ENCODE data around the gene ANLN.

Gene ANLN

GRCh38 chr7:36349626-36350025 lies 40.0 kb upstream of the ANLN start:
- no peak for TF ChIP-seq CTCF (IDR thresholded peaks at IDR 0.05; ENCODE audit: low read depth, low read length)
- H3K4me3 ChIP-seq (ENCODE audit: low read depth, low read length): no peak overlapping the region

GRCh38 chr7:36355490-36355889 lies 34.2 kb upstream of the ANLN start:
- H3K4me3 ChIP-seq (ENCODE audit: low read depth, low read length): no peak overlapping the region
- no peak for TF ChIP-seq CTCF (IDR thresholded peaks at IDR 0.05; ENCODE audit: low read depth, low read length)

DNA sequence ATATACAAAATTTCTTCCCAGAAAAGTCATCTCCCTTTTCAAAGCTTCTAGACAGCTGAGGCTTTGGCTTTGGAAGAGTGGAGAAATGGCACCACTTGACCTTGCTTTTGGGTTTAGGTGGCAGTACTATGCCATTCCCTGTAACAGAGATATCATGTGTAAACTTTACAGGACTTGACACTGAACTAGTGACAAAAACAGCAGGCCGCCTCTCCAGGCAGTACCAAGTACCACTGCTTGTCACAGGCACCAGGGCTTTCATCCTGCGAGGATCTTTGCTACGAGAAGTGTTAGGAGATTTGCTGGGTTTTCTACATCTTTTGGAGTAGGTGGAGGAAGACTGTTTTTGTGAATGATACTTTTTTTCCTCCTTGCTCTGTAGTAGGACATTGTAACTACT lies 32.6 kb upstream of the ANLN start:
- no peak for TF ChIP-seq CTCF (IDR thresholded peaks at IDR 0.05; ENCODE audit: low read depth, low read length)
- no peak overlapping the region for H3K4me3 ChIP-seq (ENCODE audit: low read depth, low read length)

DNA sequence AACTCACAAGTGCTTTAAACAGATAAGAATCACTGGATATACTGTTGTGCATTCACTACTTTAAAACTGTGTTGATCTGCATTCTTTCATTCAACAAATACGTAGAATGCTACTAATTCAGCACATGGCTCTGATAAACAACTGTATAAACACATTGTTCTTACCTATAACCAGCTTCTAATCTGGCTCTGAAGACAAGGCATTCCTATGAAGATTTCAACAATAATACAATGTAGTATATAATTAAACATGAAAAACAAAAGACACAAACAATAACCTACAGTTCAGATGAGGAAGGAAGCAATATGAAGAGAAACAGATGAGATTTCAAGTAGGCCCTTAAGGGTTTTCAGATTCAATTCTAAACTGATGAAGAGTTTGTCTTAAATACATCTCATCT lies 31.1 kb upstream of the ANLN start:
- TF ChIP-seq CTCF (IDR thresholded peaks at IDR 0.05; ENCODE audit: low read depth, low read length): no peak
- H3K4me3 ChIP-seq (ENCODE audit: low read depth, low read length): no peak overlapping the region

DNA sequence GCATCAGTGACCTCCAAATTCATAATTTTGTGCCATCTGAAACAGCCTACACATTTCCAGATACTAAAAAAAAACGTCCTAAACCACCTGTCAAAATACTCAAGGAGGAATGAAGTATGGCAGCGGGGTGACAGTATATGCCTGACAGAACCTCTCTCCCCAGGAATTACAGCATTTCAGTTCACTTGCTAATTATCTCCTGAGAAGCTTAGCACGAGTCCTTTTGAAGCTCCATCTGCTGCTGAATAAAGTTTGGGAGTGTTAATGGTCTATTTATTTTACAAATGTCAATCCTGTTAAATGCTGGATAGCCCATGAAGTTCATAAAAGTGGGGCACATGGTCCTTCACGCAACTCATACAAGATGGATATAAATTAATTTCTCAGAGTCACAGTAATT lies 29.4 kb upstream of the ANLN start:
- H3K4me3 ChIP-seq (ENCODE audit: low read depth, low read length): no peak overlapping the region
- TF ChIP-seq CTCF (IDR thresholded peaks at IDR 0.05; ENCODE audit: low read depth, low read length): no peak

DNA sequence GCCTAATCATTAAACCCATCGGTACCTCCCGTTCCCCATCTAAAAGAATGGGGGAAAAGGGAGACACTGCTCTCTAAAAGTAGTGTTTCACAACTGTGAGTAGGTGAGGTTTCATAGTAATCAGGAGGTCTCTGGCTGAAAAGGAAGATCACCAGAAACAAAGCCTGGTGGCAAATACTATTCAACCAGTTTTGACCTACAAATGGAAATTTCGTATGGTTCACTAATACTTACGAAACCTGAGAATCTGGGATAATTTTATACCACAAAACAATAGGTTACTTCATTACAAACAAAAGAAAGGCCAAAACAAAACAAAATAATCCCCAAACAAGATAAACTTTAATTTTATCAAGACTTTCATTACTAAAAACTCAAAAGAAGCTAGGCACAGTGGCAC lies 28.4 kb upstream of the ANLN start:
- no peak for TF ChIP-seq CTCF (IDR thresholded peaks at IDR 0.05; ENCODE audit: low read depth, low read length)
- H3K4me3 ChIP-seq (ENCODE audit: low read depth, low read length): no peak overlapping the region

GRCh38 chr7:36363515-36363914 lies 26.1 kb upstream of the ANLN start:
- no peak for TF ChIP-seq CTCF (IDR thresholded peaks at IDR 0.05; ENCODE audit: low read depth, low read length)
- no peak overlapping the region for H3K4me3 ChIP-seq (ENCODE audit: low read depth, low read length)
